Activated effector memory CD4-positive, alpha-beta T cell treated with anti-CD3 and anti-CD28 coated beads, Interleukin-2, amount 50 U/mL, for 16 hours (primary cell): ENCODE results near the gene RUFY3.

ENCODE experiments used
- DNase-seq: peaks from one replicate; pipeline ENCODE4 v3.0.0-alpha.2; 2020

Gene RUFY3

GRCh38 chr4:70844180-70844579 lies 122.4 kb downstream of the RUFY3 start:
- DNase-seq = no peak

- no peak for DNase-seq
Measured at GRCh38 chr4:70849291-70849690, 127.5 kb downstream of the RUFY3 start.

GRCh38 chr4:70855464-70855863 lies 133.7 kb downstream of the RUFY3 start:
- DNase-seq = no peak
